ENCODE data around the gene SPDYE6.
"Not testable (repeated sequence)": the region's sequence is repeated elsewhere in the genome, so short reads cannot be mapped to it uniquely, and the experiment has no call there.

Gene SPDYE6

DNA sequence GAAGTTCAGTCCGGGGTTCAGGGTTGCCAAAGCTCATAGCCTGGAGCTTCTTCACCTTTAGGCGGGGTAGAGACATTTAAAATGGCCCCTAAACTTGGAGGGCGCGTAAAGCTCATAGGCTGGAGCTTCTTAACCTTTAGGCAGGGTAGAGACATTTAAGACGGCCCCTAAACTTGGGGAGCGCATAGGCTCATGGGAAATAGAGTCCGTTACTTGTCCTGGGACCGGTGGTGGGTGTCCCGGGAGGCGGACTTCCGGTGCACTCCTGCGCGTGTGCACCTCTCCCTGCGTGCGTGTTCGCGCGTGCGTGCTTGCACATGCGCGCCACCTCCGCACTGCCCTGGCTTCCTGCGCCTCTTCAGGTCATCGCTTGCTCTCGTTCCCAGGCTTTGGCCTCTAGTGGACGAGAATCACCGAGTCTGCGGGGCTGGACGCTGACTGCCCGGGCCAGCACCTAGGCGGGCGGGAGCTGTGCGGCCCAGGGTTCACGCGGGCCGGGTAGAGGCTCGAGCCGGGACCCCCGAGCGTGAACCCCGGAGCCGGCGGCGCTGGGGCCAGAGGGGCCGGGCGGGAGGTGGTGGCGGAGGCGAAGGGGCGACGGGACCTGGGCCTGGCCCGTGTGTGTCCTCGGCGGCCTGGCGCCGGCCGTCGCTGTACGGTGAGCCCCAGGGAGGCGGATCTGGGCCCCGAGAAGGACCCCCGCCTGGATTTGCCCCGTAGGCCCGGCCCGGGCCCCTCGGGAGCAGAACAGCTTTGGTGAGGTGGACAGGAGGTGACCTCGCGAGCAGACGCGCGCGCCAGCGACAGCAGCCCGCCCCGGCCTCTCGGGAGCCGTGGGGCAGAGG is 7.5 kb upstream of the SPDYE6 start:
- DNase-seq: peak; percentile 78 to 95 (median 92)

DNA sequence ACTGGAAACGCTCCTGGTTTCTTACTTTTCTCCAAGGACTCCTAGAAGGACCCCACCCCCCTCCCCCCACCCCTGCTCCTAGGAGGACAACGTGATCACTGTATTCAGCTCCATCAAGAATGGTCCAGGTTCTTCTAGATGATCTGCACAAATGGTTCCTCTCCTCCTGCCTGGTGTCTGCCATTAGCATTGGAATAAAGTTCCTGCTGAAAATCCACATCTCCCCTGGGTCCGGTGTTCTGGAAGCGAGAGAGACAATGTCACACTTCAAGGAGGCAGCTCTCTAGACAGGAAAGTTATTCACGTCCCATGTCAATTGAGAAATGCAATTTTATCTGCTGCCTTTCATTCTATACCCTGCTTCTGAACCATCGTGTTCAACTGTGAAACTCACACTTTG is 9.3 kb downstream of the SPDYE6 start:
- not testable (repeated sequence) for DNase-seq

DNA sequence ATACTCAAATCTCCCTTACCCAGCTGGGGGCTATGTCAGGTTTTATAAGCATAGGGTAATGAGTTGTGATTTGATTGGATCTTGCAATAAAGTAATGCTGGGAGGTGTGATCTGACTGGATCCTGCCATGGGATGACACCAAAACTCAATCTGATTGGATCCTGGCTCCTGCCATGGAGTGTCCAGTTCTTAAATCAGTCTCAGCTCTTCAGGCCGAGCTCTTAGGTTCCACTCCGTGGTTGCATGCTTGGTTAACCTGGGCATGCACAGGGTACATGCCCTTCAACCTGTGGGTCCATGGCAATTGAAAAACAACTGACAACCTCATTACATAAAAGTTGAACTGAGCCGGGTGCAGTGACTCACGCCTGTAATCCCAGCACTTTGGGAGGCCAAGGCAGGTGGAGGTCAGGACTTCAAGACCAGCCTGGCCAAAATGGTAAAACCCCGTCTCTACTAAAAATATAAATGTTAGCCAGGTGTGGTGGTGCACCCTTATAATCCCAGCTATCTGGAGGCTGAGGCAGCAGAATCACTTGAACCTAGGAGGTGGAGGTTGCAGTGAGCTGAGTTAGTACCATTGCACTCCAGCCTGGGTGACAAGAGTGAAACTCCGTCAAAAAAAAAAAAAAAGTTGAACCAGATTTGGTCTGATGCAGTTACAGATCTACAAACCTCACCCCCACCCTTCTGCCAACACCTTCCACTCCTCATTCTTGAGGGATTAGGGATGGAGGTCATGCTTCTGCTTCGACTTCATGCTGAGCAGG is 15.5 kb downstream of the SPDYE6 start:
- DNase-seq: not testable (repeated sequence)

DNA sequence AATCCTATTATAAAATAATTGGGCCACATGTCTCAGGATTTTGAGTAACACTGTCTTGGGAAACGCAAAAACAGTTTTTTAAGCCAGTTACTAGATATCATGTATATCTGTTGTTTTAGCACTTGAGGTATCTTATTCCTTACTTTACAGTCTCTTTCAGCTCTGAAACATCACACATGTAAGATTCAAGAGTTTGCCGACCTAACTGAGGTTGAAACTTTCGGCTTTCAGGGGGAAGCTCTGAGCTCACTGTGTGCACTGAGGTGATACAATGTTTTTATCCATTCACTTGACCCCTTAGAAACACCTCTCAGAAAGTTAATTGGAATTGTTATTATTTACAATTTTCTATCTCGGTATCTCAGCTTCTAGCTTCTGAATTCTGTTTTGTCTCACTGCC is 18.8 kb downstream of the SPDYE6 start:
- not testable (repeated sequence) for DNase-seq

DNA sequence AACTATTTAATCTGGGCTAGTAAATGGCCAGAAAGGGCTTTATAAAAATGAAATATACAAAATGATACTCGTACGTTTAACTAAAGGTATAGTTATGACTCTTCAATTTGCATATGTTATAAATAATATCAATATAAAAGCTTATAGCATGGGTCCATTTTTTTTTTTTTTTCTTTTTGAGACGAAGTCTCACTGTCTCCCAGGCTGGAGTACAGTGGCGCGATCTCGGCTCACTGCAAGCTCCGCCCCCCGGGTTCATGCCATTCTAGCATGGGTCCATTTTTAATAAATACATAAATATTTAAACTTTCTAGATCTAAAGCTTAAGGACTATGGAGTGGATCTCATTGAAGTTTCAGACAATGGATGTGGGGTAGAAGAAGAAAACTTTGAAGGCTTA is 19.2 kb downstream of the SPDYE6 start:
- not testable (repeated sequence) for DNase-seq

DNA sequence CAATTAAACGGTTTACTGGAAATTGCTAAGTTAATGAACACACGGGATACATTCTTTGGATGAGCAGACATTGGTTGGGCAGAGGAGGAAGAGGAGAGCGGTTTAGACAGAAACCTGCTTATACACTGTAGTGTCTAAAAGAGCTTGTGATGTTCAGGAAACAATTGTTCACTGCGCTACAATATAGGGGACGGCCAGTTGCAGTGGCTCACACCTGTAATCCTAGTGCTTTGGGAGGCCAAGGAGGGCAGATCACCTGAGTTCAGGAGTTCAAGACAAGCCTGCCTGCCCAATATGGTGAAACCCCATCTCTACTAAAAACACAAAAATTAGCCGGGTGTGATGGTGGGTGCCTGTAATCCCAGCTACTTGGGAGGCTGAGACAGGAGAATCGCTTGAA is 20.7 kb downstream of the SPDYE6 start:
- not testable (repeated sequence) for DNase-seq

DNA sequence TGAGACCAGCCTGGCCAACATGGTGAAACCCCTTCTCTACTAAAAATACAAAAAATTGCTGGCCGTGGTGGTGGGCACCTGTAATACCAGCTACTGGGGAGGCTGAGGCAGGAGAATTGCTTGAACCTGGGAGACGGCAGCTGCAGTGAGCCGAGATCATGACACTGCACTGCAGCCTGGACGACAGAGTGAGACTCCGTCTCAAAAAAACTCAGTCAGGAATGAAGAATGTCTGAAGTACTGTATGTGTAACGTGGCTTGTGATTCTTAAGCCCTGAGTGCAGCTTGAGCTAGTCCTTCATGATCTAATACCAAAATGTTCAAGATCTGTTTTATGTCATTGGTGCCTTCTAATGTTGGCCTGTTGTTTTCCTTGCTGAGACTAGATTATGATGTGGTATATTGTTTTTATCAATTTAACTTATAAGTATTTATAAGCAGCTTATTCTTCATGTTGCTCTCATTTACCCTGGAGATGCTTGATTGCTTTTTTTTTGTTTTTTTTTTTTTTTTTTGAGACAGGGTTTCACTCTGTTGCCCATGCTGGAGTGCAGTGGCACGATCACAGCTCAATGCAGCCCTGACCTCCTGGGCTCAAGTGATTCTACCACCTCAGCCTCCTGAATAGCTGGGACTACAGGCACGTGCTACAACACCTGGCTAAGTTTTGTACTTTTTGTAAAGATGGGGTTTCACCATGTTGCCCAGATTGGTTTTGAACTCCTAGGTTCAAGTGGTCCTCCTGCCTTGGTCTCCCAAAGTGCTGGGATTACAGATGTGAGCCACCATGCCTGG is 25.4 kb downstream of the SPDYE6 start:
- not testable (repeated sequence) for DNase-seq

DNA sequence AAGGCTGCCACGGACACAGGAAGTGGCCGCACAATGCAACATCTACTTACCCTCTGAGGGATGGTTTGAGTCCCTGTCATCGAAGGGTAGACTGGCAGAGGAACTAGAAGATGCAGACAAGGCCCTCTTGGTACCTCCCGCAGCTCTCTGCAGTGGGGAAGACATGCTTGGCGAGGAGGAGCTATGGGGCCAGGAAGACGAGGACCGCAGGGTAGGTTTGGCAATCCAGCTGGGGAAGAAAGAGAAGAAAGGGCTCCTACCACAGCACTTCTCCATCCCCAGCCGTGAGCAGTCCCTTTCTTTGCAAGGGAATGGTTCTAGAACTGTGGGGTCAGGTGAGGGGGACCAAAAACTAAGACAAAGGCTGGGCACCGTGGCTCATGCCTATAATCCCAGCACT is 26.9 kb downstream of the SPDYE6 start:
- not testable (repeated sequence) for DNase-seq

DNA sequence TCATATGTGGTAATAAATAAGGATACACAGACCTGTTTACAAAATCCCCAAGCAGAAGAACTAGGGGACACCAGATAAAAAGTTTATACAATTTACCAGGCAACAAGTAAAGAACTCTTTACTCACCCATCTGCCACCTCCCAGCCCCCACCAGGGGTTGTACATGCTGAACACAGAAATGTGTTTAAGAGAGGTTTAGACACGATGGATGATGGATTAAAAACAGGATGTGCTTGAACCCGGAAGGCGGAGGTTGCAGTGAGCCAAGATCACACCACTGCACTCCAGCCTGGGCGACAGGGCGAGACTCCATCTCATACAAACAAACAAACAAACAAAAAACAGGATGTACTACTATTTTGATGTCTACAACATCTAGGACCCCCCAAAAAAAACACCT is 27.4 kb downstream of the SPDYE6 start:
- DNase-seq: not testable (repeated sequence)

DNA sequence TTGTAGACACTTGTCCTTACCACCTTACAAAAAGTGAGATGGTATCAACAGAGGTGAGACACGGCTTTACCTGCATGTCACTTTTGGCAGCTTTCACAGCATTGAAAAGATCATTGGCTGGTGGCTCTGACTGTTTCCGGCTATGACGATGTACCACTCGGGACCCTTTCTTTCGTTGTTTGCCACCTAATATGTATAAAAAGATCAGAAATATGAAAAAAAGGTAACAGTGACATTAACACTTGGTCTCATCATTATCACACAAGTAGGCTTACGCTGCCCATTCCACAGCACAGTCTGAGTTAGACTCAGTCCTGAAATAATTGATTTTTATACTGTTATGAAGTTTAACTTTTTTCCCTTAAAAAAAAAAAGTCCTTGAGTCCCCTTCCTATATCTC is 29.1 kb downstream of the SPDYE6 start:
- DNase-seq: not testable (repeated sequence)

DNA sequence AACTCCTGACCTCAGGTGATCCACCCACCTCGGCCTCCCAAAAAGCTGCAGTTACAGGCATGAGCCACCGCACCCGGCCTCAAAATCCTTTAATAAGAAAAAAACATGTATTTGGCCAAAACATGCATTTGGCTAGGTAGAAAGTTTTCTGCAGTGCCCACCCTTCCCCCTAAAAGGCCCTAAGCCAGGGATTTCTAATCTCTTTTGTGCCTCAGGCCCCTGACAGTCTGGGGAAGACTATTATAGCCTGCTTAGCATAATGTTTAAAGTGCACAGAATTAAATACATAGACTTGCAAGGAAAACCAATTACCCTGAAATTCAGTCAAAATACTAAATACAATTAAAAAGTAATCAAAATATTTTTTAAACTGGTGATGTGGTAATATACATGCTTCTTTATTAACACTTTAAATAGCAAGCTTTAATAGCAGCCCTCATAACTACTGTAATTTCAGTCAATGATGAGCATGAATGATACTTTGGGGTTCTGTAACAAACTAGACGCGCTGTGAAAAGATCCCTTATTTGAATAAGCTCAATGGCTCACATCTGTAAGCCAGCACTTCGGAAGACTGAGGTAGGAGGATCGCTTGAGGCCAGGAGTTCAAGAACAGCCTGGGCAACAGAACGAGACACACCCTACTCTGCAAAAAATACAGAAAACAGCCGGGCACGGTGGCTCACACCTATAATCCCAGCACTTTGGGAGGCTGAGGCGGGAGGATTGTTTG is 29.9 kb downstream of the SPDYE6 start:
- DNase-seq: no peak

DNA sequence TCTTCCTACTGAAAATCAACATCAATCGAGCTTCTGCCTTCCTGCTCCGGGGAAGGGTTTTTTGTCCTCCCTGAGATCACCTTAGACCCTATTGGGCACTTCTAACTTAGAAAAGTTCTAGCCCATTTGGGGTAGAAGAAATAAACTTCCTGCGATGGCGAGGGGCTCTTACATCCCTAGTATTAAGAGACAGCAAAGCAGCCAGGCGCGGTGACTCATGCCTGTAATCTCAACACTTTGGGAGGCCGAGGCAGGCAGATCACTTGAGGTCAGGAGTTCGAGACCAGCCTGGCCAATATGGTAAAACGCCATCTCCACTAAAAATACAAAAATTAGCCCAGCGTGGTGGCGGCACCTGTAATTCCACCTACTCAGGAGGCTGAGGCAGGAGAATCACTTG is 31.1 kb downstream of the SPDYE6 start:
- not testable (repeated sequence) for DNase-seq

DNA sequence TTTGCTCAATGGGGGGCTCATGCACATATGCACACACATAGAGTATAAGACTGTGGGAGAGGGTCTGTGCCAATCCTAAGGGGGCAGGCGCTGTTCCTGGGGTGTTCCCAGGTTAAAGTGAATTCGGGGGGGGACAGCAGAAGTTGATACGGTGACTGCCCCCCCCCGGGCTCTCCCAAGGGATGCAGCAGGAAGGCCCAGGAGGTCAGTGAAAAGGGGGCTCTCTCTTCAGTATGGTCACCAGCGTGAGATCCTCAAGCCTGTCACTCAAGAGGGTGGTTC is 32.4 kb downstream of the SPDYE6 start:
- no peak for DNase-seq

DNA sequence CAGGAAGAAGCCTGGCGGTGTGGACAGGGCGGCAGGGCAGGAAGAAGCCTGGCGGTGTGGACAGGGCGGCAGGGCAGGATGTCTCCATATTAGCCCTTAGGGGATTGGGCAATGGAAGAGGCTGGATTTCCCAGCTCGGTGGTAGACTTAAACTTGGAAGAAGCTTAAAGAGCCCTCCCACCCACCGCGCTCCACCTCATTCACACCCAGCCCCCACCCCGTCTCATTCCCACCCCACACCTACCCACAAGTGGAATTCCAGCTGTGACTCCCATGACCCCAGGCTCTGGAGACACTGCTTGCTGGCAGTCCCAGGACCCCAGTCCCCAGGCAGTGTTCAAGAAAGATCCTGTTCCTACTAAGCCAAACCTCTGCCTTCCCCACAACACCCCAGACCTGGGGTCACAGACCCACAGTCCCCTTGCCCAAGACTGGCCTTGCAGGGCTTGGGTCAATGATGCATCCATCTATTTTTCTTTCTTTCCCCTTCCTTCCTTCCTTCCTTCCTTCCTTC is 34.0 kb downstream of the SPDYE6 start:
- DNase-seq: no peak

DNA sequence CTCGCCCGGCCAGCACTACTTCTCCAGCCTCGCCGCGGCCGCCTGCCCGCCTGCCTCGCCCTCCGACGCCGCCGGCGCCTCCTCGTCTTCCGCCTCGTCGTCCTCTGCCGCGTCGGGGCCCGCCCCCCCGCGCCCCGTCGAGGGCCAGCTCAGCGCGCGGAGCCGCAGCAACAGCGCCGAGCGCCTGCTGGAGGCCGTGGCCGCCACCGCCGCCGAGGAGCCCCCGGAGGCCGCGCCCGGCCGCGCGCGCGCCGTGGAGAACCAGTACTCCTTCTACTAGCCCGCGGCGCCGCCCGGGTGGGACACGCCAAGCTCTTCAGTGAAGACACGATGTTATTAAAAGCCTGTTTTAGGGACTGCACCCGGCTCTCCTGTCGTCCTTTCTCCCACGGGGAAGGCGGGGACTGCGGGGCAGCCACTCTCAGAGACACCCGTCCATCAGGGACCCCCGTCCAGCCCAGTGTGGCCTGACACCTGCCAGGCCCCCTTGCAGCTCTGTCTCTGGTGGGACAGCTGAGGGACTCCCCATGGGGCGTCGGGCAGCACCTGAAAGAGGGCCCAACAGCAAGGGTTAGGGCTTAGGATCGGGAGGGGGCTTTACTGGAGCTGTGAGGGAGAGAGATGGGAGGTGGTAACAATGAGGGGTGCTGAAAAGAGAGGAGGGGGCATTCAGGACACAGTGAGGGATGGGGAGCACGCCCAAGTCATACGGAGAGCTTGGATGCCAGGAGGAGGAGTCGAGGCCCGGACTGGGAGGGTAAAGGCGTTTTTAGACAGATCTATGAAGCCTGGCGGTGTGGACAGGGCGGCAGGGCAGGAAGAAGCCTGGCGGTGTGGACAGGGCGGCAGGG is 34.7 kb downstream of the SPDYE6 start:
- no peak for DNase-seq

DNA sequence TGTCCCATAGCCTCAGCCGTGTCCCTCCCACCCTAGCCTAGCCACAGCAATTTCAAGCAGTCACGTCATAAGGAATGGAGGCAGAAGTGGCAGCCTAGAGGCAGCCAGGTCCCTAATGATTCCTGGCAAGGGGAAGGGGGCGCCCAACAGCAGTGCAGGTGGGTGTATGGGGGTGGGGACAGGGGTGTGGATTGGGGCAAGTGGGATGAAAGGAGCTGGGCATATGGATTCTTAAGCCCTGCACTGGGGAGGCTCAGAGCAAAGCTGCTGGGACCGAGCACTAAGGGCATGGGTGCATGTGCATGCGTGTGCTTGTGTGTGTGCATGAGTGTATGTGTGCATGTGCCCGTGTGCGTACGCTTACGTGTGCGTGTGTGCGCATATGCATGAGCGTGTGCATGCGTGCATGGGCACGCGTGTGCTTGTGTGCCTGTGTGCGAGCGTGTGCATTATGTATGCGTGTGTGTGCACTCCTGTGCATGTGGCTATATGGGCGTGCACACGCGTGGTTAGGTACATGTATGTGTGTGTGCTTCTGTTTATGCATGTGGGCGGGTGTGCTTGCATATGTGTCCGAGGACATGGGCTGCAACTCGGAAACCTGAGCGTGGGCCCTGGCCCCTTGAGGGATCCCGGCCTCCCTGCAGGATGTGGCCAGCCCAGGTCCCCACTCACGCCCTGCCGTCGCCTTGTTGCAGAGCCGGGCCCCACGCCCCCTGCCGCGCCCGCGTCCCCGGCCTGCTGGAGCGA is 35.5 kb downstream of the SPDYE6 start:
- DNase-seq: no peak

DNA sequence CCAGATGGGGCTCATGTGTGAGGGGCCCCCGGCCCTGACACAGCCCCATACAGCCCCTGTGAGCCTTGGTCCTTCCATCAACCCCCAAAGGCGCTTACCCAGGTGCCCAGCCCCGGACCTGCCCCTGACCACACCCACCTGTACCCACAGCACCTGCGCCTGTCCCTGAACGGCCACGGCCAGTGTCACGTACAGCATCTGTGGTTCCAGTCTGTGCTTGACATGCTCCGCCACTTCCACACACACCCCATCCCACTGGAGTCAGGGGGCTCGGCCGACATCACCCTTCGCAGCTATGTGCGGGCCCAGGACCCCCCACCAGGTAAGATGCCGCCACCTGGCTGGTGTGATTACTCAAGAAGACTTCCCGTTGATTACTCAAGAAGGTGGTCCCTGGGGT is 36.1 kb downstream of the SPDYE6 start:
- DNase-seq: no peak

DNA sequence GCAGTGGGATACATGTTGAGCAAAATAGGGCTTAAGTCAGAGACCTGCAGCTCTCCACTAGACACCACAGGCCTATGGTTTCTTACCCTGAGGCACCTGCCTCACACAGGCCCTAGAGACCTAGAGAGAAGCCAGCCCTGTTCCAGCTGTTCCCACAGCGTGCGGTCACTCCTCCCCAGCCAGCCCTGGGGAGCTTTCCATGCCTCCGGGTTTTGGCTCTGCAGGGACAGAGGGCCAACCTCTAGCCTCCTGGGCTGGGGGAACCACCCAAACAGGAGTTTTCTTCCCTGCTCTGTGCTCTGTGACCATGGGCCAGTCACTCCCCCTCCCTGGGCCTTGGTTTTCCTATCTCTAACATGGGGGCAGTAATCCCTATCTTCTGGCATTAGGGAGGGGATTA is 36.6 kb downstream of the SPDYE6 start:
- DNase-seq: no peak

DNA sequence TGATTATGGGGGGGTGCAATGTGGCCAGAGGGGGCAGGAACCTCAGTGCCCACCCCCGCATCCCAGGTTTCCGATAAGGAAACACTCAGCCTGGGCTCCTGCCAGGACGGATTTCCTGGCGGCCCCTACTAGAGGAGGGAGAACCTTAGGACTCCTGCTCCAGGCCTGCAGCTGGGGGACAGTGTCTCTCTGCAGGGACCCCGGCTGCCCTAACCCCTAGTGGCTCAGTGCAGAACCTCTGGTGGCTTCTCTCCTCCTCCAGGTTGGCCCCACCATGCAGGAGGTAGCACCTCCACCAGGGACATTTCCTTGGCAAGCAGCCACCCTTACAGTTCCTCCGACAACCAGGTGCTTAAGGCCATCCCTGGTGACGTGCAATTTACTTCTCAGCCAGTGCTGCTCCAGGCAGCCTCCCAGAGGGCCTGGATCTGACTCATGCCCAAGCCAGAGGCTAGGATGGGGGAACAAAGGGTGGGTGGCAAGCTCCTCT is 37.7 kb downstream of the SPDYE6 start:
- no peak for DNase-seq

DNA sequence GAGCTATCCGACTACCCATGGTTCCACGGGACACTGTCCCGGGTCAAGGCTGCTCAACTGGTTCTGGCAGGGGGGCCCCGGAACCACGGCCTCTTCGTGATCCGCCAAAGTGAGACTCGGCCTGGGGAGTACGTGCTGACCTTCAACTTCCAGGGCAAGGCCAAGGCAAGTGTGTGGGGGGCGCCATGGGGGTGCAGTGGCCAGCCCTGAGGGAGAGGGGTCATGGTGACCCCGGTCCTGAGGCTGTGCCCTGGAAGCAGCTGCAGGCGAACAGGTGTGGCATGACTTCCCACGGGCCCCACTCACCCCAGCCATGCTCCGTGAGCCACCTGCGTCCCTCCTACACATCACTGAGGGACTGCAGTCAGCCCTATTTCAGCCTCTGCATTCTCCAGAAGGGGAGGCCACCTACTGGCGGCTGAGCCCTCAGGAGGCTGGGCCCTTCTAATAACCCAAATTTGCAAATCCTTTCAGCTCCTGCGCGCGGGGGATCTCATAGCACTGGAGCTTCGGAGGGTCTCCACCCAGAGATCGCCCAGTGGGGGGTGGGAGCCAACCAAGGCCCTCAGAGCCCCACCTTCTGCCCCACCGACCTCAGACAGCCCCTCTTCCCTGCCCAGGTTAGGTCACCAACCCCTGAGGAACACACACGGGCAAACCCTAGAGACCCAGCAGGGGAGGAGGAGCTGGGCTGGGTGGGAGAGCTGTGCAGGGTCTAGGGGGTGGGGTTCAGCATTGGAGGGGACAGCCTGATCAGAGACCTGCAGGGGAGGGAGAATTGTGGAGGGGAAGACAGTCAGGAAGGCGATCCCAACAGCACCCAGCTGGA is 38.8 kb downstream of the SPDYE6 start:
- DNase-seq: no peak
